Superior temporal gyrus (tissue), 1 donor: ENCODE results near the gene CCDC13.

Source experiments
- DNase-seq: peaks from one replicate; pipeline ENCODE4 v3.0.0-alpha.2; 2016; ENCODE audit errors: extremely low spot score

Gene CCDC13

GRCh38 chr3:42753757-42754156 is 19.3 kb downstream of the CCDC13 start:
- no peak for DNase-seq

DNA sequence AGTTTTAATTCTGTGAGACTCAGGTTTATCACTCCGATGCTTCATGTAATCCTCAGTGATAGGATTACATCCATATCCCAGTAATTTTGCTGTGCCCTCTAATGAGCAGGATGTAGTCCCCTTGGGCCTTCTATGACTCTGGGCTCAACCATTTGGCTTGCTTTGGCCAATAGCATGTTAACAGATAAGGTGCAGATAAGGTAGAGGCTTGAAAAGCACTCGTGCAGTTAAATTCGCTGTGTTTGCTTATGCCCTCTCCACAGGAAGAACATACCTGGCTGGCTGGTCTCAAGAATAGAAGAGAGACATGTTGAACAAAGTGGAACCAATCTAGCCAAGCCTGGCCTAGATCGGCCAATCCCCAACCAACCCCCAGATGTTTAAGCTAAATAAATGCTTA is 20.1 kb downstream of the CCDC13 start:
- DNase-seq: no peak

GRCh38 chr3:42752441-42752840 is 20.6 kb downstream of the CCDC13 start:
- DNase-seq: no peak

- DNase-seq: no peak
Observed at GRCh38 chr3:42751609-42752008, 21.4 kb downstream of the CCDC13 start.

DNA sequence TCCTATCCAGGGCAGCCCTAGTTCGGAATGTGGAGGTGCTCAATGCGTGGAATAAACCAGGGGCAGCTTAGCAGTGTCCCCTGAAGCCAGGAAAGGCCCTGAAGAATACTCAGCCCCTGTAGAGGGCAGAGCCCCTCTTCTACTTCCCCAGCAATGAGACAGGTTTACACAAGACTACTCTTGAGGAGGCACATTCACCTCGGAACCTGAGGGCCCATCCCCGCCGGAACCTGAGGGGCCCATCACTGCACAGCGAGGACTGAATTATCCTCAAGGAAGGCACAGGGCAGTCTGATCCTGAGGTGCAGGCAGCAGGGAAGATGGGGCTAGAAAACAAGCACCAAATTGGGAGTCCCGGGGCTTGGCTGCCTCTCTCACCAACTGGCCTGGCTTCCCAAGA is 22.2 kb downstream of the CCDC13 start:
- no peak for DNase-seq

DNA sequence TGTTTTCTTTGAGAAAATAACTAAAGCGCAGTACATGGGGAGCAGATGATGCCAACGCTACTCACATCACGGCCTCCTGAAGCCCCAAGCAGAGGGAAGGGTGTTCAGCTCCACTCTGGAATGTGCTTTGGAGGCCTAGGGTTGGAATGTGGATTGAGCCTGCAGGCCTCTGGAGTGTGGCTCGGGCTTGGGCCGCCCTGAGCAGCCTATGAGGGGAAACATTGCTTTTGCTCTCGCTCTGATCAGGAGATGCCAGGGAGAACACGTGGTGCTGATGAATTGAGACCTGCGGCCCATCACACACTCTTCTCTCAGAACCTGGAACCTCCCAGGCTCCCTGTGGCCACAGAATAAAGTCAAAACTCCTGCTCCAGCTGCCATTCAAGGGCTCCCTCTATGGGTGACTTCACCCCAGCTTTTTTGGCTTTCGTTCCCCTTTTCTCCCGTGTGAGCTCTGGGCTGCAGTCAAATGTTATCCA is 23.3 kb downstream of the CCDC13 start:
- DNase-seq: peak; percentile 85

DNA sequence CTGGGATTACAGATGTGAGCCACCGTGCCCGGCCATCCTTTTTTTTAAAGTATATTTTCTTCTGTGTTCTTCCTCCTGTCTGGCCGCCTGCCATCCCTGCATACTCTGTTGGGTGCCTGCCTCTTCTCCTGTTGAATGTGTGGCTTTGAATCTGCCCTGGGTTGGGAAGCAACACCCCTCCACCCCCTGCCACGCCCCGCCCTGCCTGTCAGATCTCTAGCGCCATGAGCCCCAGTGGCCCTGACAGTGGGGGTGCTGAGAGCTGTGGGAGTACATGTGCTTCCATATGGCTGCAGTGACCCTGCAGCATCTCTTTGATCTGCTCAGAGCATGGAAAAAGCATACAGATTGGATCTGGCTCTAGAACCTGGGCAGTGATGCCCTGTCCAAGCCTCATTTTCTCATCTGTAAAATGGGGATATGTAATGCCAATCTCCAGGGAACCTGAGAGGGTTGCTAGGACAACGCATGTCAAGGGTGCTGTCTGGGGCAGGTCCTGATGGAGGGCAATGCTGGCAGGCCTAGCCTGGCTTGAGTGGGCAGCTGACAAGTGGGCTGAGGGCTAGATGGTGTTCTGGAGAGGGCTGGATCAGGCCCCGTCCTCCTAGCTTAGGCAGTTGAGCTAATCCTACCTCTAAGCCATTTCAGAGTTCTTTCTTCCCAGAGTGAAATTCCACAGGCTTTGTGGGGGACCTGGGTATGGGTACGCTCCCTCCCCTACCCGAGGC is 23.9 kb downstream of the CCDC13 start:
- no peak for DNase-seq

GRCh38 chr3:42747581-42747980 is 25.5 kb downstream of the CCDC13 start:
- no peak for DNase-seq

- peak; percentile 72 for DNase-seq
Observed at GRCh38 chr3:42746455-42747450, 26.3 kb downstream of the CCDC13 start.

DNA sequence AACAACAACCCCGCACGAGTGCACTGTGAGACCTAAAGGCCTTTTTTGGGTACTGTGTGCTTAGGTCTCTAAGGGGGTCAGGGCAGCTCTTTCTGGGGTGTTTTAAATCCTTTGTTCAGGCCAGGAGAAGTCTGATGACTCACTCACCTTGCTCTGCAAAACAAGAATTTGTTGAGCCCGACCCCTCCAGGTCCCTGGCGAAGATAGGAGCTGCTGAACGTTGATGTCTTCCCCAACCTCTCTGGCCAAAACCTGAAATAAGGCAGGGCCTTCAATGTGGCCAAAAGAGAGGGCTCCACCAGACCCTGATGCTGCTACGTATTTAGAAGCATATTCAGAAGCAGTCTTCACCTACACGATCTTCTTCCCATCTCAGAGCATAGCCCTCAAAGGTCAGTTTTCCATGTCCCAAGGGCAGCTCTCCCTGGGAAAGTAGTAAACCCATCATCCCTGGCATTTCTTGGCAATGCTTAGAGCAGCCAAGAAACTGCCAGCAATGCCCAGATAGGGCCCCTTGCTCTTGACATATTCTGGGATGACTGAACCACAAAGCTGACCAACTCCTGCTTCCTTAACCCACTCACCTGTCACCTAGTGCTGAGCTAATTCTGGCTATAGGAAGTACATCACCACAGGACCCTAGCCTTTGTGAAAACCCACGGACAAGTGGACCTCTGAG is 27.1 kb downstream of the CCDC13 start:
- DNase-seq: no peak

- peak; percentile 53 for DNase-seq
Observed at GRCh38 chr3:42745291-42745745, 27.7 kb downstream of the CCDC13 start.

- no peak for DNase-seq
Observed at GRCh38 chr3:42743204-42743995, 29.7 kb downstream of the CCDC13 start.

- DNase-seq: no peak
Observed at GRCh38 chr3:42742688-42743087, 30.4 kb downstream of the CCDC13 start.

DNA sequence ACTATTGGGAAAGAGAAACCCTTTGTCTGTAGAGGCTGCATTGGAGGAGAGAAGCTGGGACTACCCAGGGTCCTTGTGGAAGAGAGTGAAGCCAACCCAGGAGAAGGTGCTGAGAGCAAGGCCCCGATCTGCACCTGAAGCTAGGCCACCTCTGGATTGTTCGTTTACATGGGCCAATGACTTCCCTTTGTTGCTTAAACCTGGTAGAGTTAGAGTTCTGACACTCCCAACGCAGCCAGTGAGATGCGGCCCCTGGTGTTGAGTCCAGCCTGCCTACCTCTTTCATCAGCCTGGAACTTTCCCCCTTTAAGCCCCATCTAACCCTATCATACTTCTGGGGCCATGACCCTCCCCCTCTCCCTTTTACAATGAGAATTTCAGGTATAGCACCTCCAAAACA is 30.8 kb downstream of the CCDC13 start:
- no peak for DNase-seq

DNA sequence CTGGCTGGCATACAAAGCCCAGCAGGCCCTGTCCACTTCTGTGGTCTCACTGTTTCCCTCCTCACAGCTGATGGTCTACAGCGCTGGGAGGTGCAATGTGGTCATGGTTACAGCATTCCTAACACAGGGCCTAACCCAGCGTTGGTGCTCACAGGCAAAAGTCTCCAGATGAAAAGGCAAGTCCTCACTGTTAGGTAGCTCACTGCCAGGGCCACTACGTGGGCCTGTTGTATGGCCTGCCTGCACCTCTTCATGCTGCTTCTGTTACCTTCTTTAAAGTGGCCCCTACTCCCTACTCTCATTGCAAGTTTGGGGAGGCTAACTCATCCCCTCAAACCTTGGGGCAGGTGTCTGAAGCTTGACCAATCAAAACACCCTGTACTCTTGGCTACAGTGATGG is 31.3 kb downstream of the CCDC13 start:
- DNase-seq: no peak

DNA sequence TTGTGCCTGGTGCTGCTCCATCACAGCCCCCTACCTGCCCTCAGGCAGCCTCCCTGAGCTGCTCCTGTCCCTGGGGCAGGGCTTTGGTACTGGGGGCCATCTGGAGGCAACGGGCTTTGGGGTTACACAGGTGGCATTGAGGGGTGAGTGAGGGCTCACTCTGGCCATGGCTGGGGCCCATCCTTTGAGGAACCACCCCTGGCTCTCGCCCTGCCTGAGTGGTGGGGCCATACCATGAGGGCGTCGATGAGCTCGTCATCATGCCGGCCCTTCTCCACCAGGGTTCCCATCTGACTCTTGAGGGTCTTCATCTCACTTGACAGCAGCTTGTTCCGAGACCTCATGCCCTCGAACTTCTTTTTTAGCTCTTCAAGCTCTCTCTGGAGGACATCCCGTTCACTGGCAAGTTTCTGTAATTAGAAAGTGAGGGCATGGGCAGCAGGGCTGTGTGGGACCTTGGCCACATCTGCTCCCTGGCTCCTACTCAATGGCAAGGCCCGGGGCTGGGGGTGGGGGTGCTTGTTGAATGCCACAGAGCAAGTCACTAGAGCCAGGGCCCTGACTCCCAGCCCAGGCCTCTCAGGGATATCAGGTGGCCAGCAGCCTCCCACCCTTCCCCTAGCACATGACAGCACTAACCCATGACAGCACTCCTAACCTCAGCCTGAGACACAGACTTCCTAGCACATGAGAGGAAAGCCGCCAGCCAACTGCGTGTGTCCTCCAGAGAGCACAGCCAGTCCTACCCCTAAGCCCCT is 33.5 kb downstream of the CCDC13 start:
- DNase-seq: peak; percentile 84

- DNase-seq: no peak
Observed at GRCh38 chr3:42736531-42736930, 36.5 kb downstream of the CCDC13 start.

GRCh38 chr3:42736081-42736480 is 37.0 kb downstream of the CCDC13 start:
- DNase-seq: no peak

GRCh38 chr3:42735615-42736014 is 37.4 kb downstream of the CCDC13 start:
- no peak for DNase-seq

DNA sequence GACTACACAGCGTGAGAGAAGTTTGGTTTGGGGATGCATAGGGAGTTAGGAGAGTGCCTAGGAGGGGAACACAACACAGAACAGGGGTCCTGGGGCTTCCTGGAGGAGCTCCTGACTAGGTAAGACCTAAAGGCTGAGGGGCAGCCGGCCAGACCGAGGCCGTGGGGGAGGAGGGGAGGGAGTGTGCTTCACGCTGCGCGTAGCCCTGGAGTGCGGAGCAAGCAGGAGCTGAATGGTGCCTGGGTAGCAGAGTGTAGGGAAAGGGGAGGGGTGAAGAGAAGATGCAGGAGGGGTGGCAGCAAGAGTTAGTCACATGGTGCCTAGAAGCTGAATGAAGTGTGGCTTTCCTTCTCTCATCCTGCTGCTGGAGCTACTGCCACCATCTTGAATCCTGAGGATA is 38.0 kb downstream of the CCDC13 start:
- no peak for DNase-seq
